NCI-H345 treated with DMSO at 0.1 percent for 48 hours (cell line): Measurements from ENCODE around the gene ZNF511.

Source experiments
- DNase-seq: peaks from one replicate; lab custom pipeline; 2025; ENCODE audit not compliant: unreplicated experiment; lab: John Stamatoyannopoulos, UW

The ZNF511 gene

GRCh38 chr10:133351408-133352318 is 42.9 kb downstream of the ZNF511 start:
- DNase-seq, result no peak

GRCh38 chr10:133353202-133353959 is 44.7 kb downstream of the ZNF511 start:
- DNase-seq, result no peak

GRCh38 chr10:133353988-133354605 is 45.4 kb downstream of the ZNF511 start:
- no peak for DNase-seq

GRCh38 chr10:133354672-133355240 is 46.0 kb downstream of the ZNF511 start:
- DNase-seq, result no peak

GRCh38 chr10:133355266-133355665 is 46.6 kb downstream of the ZNF511 start:
- DNase-seq, result no peak

GRCh38 chr10:133355991-133356390 is 47.3 kb downstream of the ZNF511 start:
- no peak for DNase-seq

- no peak for DNase-seq
These were observed 48.0 kb downstream of the ZNF511 start for GRCh38 chr10:133356549-133357284.

- DNase-seq, result no peak
These were observed 48.8 kb downstream of the ZNF511 start, which contains the start of gene FUOM for GRCh38 chr10:133357285-133358161. TSS of gene FUOM (minus strand) at chr10:133358019. CDS start at chr10:133358007, 12 bp downstream.

GRCh38 chr10:133358162-133358924 is 49.6 kb downstream of the ZNF511 start:
- DNase-seq, result no peak

- DNase-seq, result no peak
These were observed 50.2 kb downstream of the ZNF511 start for GRCh38 chr10:133358925-133359310.

- peak; percentile 58 for DNase-seq
These were observed 50.8 kb downstream of the ZNF511 start for GRCh38 chr10:133359554-133359971.

- DNase-seq, result no peak
These were observed 51.4 kb downstream of the ZNF511 start for GRCh38 chr10:133359972-133360610.

- no peak for DNase-seq
These were observed 52.5 kb downstream of the ZNF511 start for GRCh38 chr10:133361227-133361626.

GRCh38 chr10:133361773-133362441 is 53.2 kb downstream of the ZNF511 start:
- DNase-seq, result no peak
